ENCODE data around the gene MYH3.

GRCh38 chr17:10651927-10652326 lies 5.2 kb downstream of the MYH3 start:
- TF ChIP-seq POLR2A (IDR thresholded peaks at IDR 0.05) (no peak), CTCF (IDR thresholded peaks at IDR 0.05) (no peak)

All from thyroid gland (tissue), 4 donors.